GM20431 (cell line): ENCODE results near the gene ARHGEF9.
"Not testable (repeated sequence)": the region's sequence is repeated elsewhere in the genome, so short reads cannot be mapped to it uniquely, and the experiment has no call there.

Experiments
- in situ Hi-C: fragments of 300-500 bp; cut with MseI, MboI; formaldehyde crosslinking; loops from one replicate; pipeline ENCODE4 v1.15.0; 2020; ENCODE audit warnings: low sequenced_read_pairs; ENCODE audit not compliant: unreplicated experiment

Gene ARHGEF9

DNA sequence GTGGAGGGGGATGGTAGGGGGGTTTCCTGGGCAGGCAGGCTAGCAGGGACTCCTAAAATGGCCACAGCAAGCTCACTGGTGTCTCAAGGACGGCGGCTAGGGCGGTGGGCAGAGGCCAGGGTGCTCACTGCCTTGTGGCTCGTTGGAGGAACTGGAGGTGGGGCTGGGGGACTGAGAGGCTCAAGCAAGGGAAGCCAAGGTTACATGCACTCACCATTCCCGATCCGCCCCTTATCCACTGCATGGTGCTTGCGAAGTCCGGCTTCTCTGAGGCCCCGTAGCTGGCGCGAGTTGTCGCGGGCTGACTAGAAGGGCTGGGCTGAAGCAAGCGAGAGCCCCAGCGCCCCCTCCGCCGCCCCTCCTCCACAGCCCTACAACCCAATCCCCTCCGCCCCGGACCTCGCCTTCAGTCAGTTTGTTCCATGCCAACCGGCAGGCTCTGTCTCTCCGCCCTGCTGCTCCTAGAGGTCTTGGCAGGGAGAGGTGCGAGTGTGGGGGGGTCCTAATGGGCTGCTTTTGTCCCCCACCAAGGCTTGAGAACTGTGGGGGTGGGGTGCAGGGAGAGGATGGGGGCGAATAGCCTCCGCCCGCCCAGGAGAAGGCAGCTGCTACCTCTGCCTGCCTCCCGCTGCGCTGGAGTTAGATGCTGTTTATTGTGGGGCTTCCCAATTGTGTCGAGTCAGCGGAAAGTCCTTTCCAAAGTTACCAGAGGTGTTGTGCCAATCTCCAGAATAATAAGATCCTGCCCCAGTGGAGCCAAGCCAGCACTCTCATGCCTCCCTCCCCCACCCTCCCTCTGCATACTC is at the start of gene ARHGEF9:
TSS of gene ARHGEF9 (minus strand) at position 313 of the 806 bp plus-strand sequence. CDS start at position 244, 69 bp downstream.
- in situ Hi-C loops = no loop called here

DNA sequence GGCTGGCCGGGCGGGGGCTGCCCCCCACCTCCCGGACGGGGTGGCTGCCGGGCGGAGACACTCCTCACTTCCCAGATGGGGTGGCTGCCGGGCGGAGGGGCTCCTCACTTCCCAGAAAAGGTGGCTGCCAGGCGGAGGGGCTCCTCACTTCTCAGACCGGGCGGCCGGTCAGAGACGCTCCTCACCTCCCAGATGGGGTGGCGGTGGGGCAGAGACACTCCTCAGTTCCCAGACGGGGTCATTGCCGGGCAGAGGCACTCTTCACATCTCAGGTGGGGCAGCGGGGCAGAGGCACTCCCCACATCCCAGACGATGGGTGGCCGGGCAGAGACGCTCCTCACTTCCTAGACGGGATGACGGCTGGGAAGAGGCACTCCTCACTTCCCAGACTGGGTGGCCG is 40.4 kb upstream of the ARHGEF9 start:
- in situ Hi-C loops = not testable (repeated sequence)

DNA sequence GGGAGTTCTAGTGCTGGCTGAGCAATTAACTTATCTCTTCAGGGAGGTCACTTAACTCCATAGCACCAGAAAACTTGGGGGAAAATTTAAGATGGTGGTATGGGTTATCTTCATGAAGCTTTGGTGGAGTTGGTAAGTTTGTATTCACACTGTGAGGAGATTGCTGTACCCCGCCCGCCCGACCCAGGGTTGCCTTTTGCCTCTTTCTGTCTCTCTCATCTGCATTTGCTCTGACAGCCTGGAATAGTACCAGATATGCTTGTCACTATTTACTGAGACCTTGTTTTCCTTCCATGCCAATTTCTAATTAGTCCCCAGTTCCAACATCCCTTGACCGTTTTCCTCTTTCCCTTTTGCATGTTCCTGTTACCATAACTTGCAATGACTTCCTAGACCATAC is 33.1 kb upstream of the ARHGEF9 start:
- in situ Hi-C loops = no loop called here

DNA sequence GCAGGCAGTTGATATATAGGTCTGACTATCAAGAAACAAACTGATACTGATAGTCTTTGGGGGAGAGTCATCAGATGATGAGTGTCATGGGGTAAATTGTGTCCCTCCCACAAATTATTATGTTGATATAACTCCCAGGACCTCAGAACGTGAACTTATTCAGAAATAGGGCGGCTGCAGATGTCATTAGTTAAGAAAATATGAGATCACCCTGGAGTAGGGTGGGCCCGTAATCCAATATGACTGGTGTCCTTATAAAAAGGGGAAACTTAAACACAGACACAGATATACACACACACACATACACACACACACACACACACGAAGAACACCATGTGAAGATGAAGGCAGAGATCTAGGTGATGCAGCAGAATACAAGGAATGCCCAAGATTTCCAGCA is 32.7 kb upstream of the ARHGEF9 start:
- in situ Hi-C loops = no loop called here

DNA sequence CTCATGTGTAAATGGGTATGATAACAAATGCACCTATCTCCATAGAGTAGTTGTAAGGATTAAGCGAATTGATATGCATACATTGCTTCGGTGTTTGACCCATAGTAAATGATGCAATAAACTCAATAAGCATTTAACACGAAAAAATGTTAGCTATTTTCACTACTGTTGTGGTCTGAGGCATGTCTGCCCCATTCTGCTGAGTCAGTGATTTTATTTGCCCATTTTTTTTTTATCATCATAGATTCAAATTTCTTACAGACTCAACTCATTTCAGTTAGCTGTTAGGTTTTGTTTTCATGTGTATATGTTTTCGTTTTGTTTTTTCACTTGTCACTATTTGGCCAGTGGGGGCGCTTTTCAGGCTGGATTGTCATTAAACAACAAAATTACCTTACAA is 27.8 kb upstream of the ARHGEF9 start:
- in situ Hi-C loops = no loop called here

DNA sequence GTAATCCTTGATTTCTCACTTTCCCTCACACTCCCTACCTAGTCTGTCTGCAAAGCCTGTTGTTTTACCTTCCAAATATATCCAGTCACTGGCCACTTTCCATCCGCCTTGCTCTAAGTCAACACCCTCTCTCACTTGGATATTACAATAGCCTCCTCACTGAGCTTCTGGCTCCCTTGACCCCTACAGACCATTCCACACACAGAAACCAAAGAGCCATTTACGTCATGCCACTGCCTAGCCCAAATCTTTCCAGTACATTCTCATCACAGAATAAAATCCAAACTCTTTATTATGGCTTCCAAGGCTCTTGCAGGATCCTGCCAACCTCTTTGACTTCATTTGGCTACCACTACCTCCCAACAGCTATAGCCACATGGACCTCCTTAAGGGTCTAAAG is 25.7 kb upstream of the ARHGEF9 start:
- in situ Hi-C loops = no loop called here

DNA sequence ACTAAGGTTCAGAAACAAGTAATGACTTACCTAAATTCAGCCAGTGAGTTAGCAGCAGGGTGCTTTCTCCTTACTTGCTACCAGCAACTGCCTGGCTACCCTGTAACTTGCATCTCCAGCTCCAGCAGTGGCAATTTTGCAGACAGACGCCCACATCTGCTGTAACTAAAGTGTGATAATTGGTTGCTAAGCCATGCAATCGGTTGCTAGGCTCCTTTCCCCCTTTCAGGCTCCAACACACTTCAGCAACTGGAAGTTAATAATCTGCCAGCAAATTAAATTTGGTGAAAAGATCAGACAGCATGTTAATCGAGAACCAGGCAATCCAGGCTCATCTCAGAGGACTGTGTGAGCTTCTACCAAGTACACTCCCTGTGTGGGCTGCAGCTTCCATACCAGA is 24.2 kb upstream of the ARHGEF9 start:
- in situ Hi-C loops = no loop called here

DNA sequence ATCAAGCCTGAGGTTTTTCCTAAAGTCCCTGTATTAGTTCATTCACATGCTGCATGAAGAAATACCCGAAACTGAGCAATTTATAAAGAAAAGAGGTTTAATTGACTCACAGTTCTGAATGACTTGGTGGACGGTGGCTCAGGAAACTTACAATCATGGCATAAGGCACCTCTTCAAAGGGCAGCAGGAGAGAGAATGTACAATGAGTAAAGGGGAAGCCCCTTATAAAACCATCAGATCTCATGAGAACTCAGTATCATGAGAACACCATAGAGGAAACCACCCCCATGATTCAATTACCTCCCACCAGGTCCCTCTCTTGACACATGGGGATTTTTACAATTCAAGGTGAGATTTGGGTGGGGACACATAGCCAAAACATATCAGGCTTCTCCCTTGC is 10.4 kb upstream of the ARHGEF9 start:
- in situ Hi-C loops = not testable (repeated sequence)

DNA sequence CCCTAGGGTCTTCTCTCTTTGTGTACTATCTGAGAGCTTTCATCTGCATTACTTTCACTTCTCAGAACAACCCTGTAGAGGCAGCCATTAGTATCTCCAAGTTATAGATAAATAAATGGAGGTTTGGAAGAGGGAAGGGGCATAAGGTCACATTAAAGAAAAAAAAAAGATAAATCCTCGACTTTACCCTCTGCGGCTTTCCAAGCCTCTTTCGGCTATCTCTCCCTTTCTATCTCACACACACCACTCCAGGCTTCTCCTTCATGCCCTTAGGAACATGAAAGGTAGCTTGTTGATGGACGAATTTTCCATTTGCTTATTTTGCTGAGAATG is 660 bp upstream of the ARHGEF9 start:
- in situ Hi-C loops = no loop called here

DNA sequence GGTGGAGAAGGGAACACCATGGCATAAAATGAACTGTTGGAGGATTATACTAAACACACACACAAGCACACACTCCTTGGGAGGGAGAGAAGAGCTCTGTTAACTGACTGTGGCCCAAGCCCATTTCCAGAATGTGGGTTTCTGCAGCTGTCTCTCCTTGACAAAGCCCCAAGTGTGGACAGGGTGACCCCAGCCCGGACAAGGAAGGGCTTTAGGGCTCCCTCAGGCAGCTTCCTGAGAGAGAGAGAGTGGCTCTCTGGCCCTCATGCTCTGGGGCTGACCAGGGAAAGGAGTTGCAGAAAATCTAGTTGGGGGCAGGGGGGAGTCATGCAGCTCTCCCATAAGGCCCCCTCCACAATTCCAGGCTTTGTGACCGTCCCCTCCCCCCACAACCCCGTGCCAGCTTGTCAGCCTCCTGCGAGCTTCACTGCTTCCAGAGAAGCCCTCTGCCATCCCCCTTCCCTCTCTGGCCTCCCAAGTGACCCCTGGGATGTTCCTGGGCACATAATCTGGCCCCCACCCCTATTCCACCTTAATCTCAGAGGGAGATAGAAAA is 590 bp downstream of the ARHGEF9 start:
- in situ Hi-C loops = no loop called here

DNA sequence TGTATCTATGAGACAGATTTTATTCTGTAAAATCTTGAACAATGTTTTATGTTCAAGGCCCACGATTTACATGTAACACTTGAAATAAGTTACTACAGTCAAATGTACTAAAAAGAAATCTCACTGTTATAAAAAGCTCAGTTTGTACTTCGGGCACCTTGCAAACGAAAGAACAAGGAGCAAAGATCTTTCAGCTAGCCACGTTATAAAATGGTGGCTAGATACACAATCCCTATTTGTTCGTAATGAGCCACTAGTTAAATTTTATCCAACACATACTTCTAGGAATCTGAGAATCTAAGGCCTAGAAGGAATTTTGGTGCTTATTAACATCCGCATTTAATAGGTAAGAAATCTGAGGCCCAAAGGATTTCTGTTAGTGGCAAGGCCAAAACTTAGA is 2.5 kb downstream of the ARHGEF9 start:
- in situ Hi-C loops = no loop called here

DNA sequence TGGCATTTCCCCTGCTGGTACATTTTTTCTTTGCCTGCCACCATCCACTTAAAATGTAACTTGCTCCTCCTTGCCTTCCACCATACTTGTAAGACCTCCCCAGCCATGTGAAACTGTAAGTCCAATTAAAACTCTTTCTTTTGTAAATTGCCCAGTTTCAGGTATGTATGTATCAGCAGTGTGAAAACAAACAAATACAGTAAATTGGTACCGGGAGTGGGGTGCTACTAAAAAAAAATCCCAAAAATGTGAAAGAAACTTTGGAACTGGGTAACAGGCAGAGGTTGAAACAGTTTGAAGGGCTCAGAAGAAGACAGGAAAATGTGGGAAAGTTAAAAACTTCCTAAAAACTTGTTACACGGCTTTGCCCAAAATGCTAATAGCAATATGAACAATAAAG is 16.3 kb downstream of the ARHGEF9 start:
- in situ Hi-C loops = no loop called here

DNA sequence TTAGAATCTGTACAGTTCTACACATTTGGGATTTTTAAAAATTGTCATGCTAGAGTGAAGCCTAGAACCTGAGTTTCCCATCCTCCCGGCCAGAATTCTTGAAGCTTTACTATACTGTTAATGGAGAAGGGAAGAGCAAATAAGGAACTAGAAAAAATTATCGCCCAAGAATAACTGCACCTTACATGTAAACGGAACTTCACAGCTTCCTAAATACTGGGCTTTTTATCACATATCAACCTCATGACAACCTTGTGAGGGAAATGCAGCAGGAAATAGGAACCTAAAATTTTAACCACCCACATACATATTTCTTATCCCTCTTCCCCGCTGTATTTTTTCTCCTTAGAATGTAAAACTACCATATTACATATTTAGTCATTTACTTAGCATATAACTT is 19.3 kb downstream of the ARHGEF9 start:
- in situ Hi-C loops = no loop called here

DNA sequence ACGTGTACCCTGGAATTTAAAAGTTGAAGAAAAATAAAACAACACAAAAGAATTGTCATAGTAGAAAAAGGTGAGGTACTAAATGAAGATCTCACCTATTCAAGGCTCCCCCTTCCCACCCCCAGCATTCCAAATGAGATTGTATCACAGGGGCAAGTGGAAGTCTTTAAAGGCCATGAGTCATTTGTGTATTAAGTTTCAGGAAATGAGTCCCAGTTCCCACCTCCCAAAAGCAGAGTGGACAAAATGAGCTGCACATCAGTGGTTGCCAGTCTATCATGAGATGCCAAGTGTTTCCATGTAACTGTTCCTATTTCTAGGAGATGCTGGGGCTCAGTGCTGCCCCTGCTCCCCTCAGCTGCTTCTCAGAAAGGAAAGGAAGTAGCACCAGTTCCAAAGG is 20.1 kb downstream of the ARHGEF9 start:
- in situ Hi-C loops = no loop called here

DNA sequence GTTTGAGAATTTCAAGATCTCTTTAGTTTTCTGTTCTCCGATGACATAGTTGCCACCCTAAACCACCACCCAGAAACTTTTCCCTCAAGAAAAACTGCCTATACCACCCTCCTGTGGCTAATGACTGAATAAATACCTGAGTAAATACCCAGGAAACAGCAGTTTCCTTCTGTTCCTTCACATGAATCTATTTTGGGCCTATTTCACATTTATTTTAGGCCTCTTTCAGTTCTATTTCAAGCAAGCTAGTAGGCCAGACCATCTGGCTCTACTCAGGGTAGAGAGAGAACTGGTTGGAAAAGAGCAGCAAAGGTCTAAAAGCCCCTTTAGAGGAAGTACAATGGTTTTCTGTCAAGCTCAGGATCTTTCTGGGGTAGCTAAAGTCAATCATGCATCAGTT is 23.4 kb downstream of the ARHGEF9 start:
- in situ Hi-C loops = no loop called here

DNA sequence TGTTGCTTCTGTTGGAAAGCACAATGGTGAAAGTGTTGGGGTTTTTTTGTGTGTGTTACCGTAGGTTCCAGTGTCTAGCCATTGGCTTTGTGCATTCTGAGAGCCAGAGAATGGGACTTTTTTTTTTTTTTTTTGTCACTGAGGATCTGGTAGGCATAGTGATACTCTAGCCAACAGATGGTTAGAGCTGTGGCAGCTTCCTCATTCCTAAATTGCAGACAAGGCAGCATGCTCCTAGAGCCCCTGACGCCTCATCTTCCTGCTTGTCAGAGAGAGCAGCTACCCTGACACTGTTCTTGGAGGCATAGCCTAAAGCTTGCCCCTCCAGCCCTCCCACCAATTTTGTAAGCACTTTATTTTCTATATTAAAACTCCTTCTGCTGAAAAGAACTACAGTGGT is 27.0 kb downstream of the ARHGEF9 start:
- in situ Hi-C loops = no loop called here

DNA sequence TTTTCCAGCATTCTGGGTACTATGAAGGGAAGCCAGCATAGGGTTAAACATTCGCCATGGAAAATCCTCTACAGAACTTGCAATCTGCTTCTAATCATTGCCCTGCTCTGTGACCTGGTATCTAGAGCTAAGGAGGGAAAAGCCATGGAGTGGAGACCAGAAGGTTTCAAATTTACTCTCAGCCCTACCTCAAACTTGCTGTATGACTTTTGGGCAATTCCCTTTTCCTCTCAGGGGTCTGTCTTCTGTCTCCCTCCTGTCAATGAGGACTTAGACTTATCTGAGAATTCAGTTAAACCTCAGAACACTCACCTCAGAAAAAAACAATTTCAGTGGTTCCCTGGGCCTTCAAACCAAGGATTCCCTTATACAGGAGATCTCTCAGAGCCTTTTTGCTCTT is 29.1 kb downstream of the ARHGEF9 start:
- in situ Hi-C loops = no loop called here

DNA sequence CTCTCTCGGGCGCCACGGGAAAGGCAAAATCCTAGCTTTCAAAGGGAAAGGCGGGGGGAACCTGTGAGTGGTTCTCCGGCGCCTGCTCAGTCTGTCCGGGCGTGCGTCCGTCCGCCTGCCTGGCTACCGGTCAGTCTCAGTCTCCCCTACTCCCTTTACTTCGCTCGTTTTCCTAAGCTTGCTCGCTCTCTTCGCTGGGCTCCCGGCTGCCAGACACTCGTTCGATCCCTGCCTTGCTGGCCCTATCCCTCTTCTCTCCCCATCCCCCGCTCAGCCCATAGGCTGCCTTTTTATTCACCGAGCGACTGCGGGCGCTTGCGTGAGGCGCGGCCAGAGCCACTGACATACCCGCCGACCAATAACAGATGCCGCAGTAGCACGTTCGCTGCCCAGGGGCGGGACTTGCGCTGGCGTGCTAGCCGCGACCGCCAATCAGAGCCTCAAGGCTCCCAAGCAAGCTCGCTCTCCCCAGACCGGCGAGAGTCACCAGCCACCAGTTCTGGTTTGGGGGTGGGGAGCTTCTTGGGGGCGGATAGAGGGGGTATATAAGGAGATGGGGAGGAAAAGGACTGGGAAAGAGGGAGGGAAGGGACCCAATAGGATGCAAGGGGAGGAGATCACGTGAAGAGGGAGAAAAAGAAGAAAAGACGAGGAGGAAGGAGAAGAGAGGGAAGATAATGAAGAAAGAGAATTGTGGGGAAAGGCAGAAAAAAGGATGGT is 30.0 kb downstream of the ARHGEF9 start:
- in situ Hi-C loops = no loop called here

DNA sequence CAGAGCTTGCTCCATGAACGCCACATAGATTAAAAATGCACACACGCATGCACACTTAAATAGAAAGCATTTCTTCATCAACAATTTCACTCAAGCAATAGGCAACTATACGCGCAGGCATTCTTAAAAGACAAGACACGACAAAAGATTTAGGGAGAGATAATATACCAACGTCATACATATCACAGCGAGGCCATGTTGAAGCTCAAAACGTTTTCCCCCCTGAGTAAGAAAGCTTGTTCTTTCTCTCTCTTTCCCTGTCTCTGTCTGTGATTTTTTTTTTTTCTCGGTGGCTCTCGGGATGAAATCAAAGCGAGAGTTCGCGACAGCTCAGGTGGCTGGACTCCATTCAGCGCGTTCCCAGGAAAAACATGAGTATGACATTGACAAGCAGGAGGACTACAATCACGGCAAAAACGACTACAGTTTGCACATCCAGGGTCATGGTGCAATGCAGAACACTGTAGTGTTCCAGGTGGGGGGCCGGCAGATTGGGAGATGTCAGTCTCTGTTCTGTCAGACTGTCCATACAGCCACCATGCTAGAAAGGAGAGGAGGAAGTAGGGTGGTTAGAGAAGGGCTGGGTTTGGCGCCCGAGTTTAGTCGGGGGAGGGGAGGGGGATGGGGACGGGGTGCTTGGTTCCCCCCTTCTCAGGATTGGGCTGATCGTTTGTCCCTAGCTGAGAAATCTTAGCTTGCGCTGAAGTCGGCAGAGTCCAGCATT is 30.7 kb downstream of the ARHGEF9 start:
- in situ Hi-C loops = no loop called here

DNA sequence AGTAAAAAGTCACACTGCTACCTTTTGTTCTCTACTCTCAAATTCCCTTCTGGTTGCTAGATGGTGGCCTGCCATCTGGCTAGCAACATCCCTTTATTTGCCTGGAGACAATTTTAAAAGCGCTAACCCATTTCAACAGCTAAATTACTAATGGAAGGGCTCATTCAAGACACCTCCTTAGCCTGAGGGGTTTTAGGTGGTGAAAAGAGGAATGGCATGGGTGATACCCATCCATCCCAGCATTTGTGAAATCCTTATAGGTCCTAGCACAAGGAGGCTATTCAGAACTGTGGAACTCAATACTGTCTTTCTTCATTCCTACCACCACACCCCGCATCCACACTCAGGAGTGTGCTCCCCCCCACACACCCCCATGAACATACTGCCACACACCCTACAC is 33.5 kb downstream of the ARHGEF9 start:
- in situ Hi-C loops = no loop called here

DNA sequence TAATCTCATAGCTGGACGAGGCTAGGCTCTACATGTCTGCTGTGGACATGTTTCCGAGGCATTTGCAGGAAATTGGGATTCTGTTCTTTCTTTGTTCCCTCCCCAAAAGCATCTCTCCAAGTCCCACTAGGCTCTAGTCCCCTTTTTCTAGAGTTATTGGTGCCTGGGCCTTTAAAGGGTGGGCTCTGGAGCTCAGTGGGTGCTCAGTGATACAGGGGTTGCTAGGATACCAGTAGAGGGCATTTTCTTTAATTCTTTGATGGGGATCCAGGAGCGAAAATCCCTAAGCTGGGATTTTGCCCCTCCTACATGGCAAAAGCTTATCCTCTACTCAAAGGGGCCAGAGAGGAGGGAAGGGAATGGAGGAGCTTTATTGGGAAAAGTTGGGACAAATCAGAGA is 34.2 kb downstream of the ARHGEF9 start:
- in situ Hi-C loops = no loop called here
